ENCODE data around the gene SLC26A9. TPM values are rescaled to one million over a fixed set of nuclear protein-coding genes. Genes with fewer than 3 reads are reported as not detected.

Gene SLC26A9
- total RNA-seq, 1 experiment from 2014 or later = 1.0 TPM

DNA sequence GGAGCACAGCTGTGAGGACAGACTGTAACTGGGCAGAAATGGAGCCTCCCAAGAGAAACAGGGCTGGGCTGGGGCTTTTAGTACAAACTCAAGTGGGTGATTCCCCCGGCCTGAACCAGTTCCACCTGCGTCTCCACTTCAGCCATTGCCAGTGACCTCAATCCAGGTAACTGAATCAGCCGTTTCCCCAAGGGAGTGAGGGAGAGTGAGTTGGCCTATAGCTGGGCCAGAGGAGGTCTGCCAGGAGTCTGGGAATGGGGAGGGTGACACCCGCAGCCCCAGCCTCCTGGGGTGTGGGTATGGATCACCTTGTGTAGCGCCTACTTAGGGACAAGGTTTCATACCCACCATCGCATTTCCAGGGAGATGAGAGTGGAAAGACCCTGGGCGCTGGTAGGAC lies 8.5 kb downstream of the SLC26A9 start:
- peaks cover 83% of the 10 kb centered on the region for H3K4me1 ChIP-seq (replicated peaks; ENCODE audit: insufficient read depth)
- no TSS peak for BruUV-seq (replicated peaks)
- H3K27me3 ChIP-seq (ENCODE audit: insufficient read depth, low read depth) = no peaks in the 10 kb centered on the region
- intact Hi-C loops (cut with micrococcal nuclease; ENCODE audit: unreplicated experiment) = loop anchor here (1.0 kb wide), 2 partner anchors 13 to 28 kb away; no protein-coding TSS in a partner anchor
- H3K36me3 ChIP-seq (ENCODE audit: low read depth) = no peaks in the 10 kb centered on the region
- H3K9me3 ChIP-seq (ENCODE audit: insufficient read depth, low read depth) = no peaks in the 10 kb centered on the region
- ChIA-PET POLR2A (ENCODE audit: unreplicated experiment) (no interaction called here), CTCF (no interaction called here)
- peak overlapping the region; percentile 69 for H3K4me2 ChIP-seq
- H3K9me2 ChIP-seq (ENCODE audit: insufficient read depth) = 0 out of 2 replicates have a peak, but pooled peaks cover 5% of the 10 kb centered on the region
- no peak overlapping the region for H2AFZ ChIP-seq
- H3K27ac ChIP-seq = peak overlapping the region; percentile 99
- TF ChIP-seq, protein P1, sequence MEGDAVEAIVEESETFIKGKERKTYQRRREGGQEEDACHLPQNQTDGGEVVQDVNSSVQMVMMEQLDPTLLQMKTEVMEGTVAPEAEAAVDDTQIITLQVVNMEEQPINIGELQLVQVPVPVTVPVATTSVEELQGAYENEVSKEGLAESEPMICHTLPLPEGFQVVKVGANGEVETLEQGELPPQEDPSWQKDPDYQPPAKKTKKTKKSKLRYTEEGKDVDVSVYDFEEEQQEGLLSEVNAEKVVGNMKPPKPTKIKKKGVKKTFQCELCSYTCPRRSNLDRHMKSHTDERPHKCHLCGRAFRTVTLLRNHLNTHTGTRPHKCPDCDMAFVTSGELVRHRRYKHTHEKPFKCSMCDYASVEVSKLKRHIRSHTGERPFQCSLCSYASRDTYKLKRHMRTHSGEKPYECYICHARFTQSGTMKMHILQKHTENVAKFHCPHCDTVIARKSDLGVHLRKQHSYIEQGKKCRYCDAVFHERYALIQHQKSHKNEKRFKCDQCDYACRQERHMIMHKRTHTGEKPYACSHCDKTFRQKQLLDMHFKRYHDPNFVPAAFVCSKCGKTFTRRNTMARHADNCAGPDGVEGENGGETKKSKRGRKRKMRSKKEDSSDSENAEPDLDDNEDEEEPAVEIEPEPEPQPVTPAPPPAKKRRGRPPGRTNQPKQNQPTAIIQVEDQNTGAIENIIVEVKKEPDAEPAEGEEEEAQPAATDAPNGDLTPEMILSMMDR (conservative IDR thresholded peaks at IDR 0.05) = no peak
- no peak for TF ChIP-seq EZH2 (IDR thresholded peaks at IDR 0.05; ENCODE audit: low read depth)
- no peaks in the 10 kb centered on the region for H4K20me1 ChIP-seq (ENCODE audit: insufficient read depth)
- no peak overlapping the region for H3K4me3 ChIP-seq
- peak; percentile 57 to 78 for DNase-seq
- H3K79me2 ChIP-seq (ENCODE audit: low read depth) = no peaks in the 10 kb centered on the region
- peaks cover 35% of the 10 kb centered on the region for H3F3A ChIP-seq (ENCODE audit: insufficient read depth, low read depth)

DNA sequence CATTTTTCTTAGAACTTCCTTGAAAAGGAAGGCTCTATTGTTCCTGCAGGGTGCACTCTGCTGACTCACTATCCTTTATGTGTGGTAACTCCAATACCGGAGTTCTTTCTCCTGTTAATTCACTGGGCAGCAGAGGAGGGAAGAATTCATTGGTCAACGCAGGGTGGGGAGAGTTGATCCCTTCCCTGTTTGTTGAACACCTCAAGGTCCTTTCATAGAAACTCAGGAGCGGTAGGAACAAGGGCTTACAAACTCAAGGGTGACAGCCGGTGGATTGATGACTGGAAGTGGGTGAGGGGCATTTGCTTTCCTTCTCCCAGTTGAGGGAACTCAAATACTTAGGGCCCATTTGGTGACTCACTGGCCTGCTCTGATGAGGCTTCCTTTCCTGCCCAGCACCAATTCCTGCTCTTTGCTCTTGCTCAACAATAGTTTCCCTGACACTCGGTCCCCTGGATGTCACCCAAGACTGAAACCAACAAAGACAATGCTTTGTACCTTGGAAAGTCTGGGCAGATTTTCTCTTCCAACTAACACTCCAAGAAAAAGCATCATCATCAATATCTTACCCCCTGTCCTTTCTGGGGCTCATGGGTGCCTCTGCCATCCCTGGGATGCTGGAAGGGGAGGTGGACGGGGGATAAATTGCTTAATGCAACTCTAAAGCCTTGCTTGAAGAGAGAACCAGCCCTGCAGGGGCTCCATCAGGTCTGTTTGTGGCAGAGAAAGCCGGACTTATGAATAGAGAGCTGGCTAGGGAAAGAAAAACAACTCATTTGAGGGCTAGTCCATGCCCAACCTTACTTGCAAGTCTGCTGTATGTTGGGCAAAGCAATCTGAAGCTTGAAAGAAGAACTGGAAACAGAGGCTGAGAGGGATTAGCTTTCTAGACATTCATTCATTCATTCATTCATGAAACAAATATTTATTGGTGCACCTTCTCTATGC lies 9.3 kb downstream of the SLC26A9 start:
- no peak for TF ChIP-seq EZH2 (IDR thresholded peaks at IDR 0.05; ENCODE audit: low read depth)
- TF ChIP-seq, protein P1 (conservative IDR thresholded peaks at IDR 0.05) = no peak
- no peaks in the 10 kb centered on the region for H3K9me3 ChIP-seq (ENCODE audit: insufficient read depth, low read depth)
- H2AFZ ChIP-seq = peak overlapping the region; percentile 63; the same call in 1 of the 2 replicates
- ChIA-PET POLR2A (ENCODE audit: unreplicated experiment) (no interaction called here), CTCF (no interaction called here)
- TSS peak; percentile 83 for BruUV-seq (replicated peaks)
- H3K27ac ChIP-seq = peak overlapping the region; percentile 99
- H3F3A ChIP-seq (ENCODE audit: insufficient read depth, low read depth) = peaks cover 35% of the 10 kb centered on the region
- peak; percentile 74 to 99 for DNase-seq
- peak overlapping the region; percentile 4; the same call in 1 of the 2 replicates for H3K4me3 ChIP-seq
- H3K4me1 ChIP-seq (replicated peaks; ENCODE audit: insufficient read depth) = peaks cover 75% of the 10 kb centered on the region
- no peaks in the 10 kb centered on the region for H4K20me1 ChIP-seq (ENCODE audit: insufficient read depth)
- H3K79me2 ChIP-seq (ENCODE audit: low read depth) = no peaks in the 10 kb centered on the region
- 0 out of 2 replicates have a peak, but pooled peaks cover 5% of the 10 kb centered on the region for H3K9me2 ChIP-seq (ENCODE audit: insufficient read depth)
- H3K27me3 ChIP-seq (ENCODE audit: insufficient read depth, low read depth) = no peaks in the 10 kb centered on the region
- intact Hi-C loops (cut with micrococcal nuclease; ENCODE audit: unreplicated experiment) = loop anchor here (1.0 kb wide), 2 partner anchors 13 to 28 kb away; no protein-coding TSS in a partner anchor
- H3K4me2 ChIP-seq = peak overlapping the region; percentile 69
- no peaks in the 10 kb centered on the region for H3K36me3 ChIP-seq (ENCODE audit: low read depth)

DNA sequence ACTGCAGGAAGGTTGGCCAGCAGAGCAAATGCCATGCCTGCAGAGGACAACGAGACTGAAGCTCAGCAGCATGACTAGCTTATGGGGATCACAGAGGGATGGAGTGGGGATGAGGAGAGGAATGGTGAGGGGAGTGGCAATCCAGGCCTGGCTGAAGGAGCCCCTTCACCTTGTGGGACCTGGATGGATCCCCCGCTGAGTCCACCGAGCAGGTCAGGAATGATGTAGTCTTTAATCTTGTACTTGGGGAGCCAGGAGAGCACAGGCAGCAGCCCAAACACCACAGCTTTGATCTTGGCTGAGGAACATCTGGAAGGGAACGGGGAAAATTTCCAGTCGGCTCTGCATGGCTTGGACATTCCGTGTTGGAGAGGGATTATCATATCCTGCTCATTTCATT lies 10.5 kb downstream of the SLC26A9 start:
- no TSS peak for BruUV-seq (replicated peaks)
- Histone ChIP-seq H3K4me3 (no peak overlapping the region; the same call in 1 of the 2 replicates), H3K27ac (peak overlapping the region; percentile 99), H3K9me3 (ENCODE audit: insufficient read depth, low read depth) (no peaks in the 10 kb centered on the region), H3K4me1 (replicated peaks; ENCODE audit: insufficient read depth) (peaks cover 63% of the 10 kb centered on the region), H3F3A (ENCODE audit: insufficient read depth, low read depth) (peaks cover 35% of the 10 kb centered on the region), H3K27me3 (ENCODE audit: insufficient read depth, low read depth) (no peaks in the 10 kb centered on the region), H3K79me2 (ENCODE audit: low read depth) (no peaks in the 10 kb centered on the region), H2AFZ (0 out of 2 replicates have a peak overlapping the region, but pooled peaks have one; percentile 63), H3K4me2 (peak overlapping the region; percentile 69), H3K9me2 (ENCODE audit: insufficient read depth) (0 out of 2 replicates have a peak, but pooled peaks cover 5% of the 10 kb centered on the region), H4K20me1 (ENCODE audit: insufficient read depth) (no peaks in the 10 kb centered on the region), H3K36me3 (ENCODE audit: low read depth) (no peaks in the 10 kb centered on the region)
- intact Hi-C loops (cut with micrococcal nuclease; ENCODE audit: unreplicated experiment) = no loop called here
- ChIA-PET CTCF (interaction anchor here (0.6 to 1.1 kb wide), 2 partner anchors 35 to 45 kb away, joined by 3 to 4 read pairs; no protein-coding TSS in a partner anchor), POLR2A (ENCODE audit: unreplicated experiment) (no interaction called here)
- TF ChIP-seq, protein P1 (conservative IDR thresholded peaks at IDR 0.05) = no peak
- no peak for TF ChIP-seq EZH2 (IDR thresholded peaks at IDR 0.05; ENCODE audit: low read depth)
- DNase-seq = no peak
